ENCODE data around the gene PTPRT.

PTPRT gene

GRCh38 chr20:42639140-42639539 lies 550.6 kb downstream of the PTPRT start:
- no peak for DNase-seq (ENCODE audit: low read depth in 2 of 3, low spot score in 2 of 3)

- DNase-seq (ENCODE audit: low read depth in 2 of 3, low spot score in 2 of 3): no peak
These were observed 553.9 kb downstream of the PTPRT start for GRCh38 chr20:42635699-42636411.

GRCh38 chr20:42634156-42634555 lies 555.5 kb downstream of the PTPRT start:
- no peak for DNase-seq (ENCODE audit: low read depth in 2 of 3, low spot score in 2 of 3)

GRCh38 chr20:42628683-42629082 lies 561.0 kb downstream of the PTPRT start:
- no peak for DNase-seq (ENCODE audit: low read depth in 2 of 3, low spot score in 2 of 3)

- DNase-seq (ENCODE audit: low read depth in 2 of 3, low spot score in 2 of 3): no peak
These were observed 576.6 kb downstream of the PTPRT start for GRCh38 chr20:42613076-42613475.

GRCh38 chr20:42611889-42612837 lies 577.5 kb downstream of the PTPRT start:
- no peak for DNase-seq (ENCODE audit: low read depth in 2 of 3, low spot score in 2 of 3)

GRCh38 chr20:42611423-42611822 lies 578.3 kb downstream of the PTPRT start:
- DNase-seq (ENCODE audit: low read depth in 2 of 3, low spot score in 2 of 3): no peak

- DNase-seq (ENCODE audit: low read depth in 2 of 3, low spot score in 2 of 3): no peak
These were observed 579.6 kb downstream of the PTPRT start for GRCh38 chr20:42610070-42610469.

GRCh38 chr20:42609618-42610017 lies 580.1 kb downstream of the PTPRT start:
- DNase-seq (ENCODE audit: low read depth in 2 of 3, low spot score in 2 of 3): no peak

GRCh38 chr20:42604998-42605956 lies 584.4 kb downstream of the PTPRT start:
- DNase-seq (ENCODE audit: low read depth in 2 of 3, low spot score in 2 of 3): no peak

- DNase-seq (ENCODE audit: low read depth in 2 of 3, low spot score in 2 of 3): no peak
These were observed 586.1 kb downstream of the PTPRT start for GRCh38 chr20:42603655-42604054.

- DNase-seq (ENCODE audit: low read depth in 2 of 3, low spot score in 2 of 3): no peak
These were observed 591.1 kb downstream of the PTPRT start for GRCh38 chr20:42598581-42598980.

- no peak for DNase-seq (ENCODE audit: low read depth in 2 of 3, low spot score in 2 of 3)
These were observed 594.1 kb downstream of the PTPRT start for GRCh38 chr20:42595625-42596024.

- no peak for DNase-seq (ENCODE audit: low read depth in 2 of 3, low spot score in 2 of 3)
These were observed 595.0 kb downstream of the PTPRT start for GRCh38 chr20:42594659-42595058.

- no peak for DNase-seq (ENCODE audit: low read depth in 2 of 3, low spot score in 2 of 3)
These were observed 595.7 kb downstream of the PTPRT start for GRCh38 chr20:42594011-42594410.

- DNase-seq (ENCODE audit: low read depth in 2 of 3, low spot score in 2 of 3): no peak
These were observed 599.6 kb downstream of the PTPRT start for GRCh38 chr20:42589976-42590639.

- no peak for DNase-seq (ENCODE audit: low read depth in 2 of 3, low spot score in 2 of 3)
These were observed 600.9 kb downstream of the PTPRT start for GRCh38 chr20:42588847-42589246.

- no peak for DNase-seq (ENCODE audit: low read depth in 2 of 3, low spot score in 2 of 3)
These were observed 602.3 kb downstream of the PTPRT start for GRCh38 chr20:42587427-42587826.

- no peak for DNase-seq (ENCODE audit: low read depth in 2 of 3, low spot score in 2 of 3)
These were observed 608.4 kb downstream of the PTPRT start for GRCh38 chr20:42581311-42581710.

GRCh38 chr20:42576167-42576566 lies 613.5 kb downstream of the PTPRT start:
- no peak for DNase-seq (ENCODE audit: low read depth in 2 of 3, low spot score in 2 of 3)

Measured in activated CD8-positive, alpha-beta memory T cell treated with anti-CD3 and anti-CD28 coated beads for 48 hours (primary cell).